Measurements from ENCODE around the gene APRT. TPM values are rescaled to one million over a fixed set of nuclear protein-coding genes. Genes with fewer than 3 reads are reported as not detected.

The APRT gene
- total and polyA plus RNA-seq, 9 of the 15 experiments (the other 6 are each of a cell fraction or from before 2014, with no cell fraction given) = 41.7 to 409 (median 146) TPM

DNA sequence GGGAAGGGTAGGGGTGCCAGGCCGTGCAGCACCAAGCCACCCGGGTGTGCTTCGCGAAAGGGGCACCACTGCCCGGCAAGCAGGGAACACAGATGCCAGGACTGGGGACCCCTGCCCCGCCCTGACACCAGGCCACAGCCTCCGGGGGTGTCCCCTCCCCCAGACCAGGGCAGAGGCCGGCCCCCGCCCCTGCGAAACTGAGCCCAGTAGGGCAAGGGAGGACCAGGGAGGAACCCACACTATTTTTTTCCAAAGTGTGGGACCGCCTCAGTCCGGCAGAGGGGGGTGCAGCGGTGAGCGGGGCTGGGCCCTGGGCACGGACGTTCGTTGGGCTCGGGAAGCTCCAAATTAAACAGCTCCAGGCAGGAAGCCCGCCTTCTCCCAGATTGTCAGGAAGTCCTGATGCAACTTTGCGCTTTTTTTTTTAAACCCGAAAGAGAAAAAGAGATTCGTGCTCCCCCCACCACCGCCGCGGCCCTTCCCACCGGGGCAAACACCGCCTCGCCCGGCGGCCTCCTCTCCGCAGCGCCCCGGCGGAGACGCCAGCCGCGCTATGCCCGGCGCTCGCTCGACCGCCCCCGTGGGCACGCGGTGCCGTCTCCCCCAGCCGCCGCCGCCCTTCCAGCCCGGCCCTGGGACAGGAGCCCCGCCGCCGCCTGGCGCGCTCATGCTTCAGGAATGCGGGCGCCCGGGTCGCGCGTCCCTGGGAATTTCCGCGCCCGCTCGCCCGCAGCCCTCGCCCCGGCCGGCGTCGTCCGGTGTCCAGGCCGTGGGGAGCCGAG lies 27.5 kb downstream of the APRT start (continued):
- TF ChIP-seq GATAD2A (IDR thresholded peaks at IDR 0.05) (peak; percentile 46; the same call in 1 of the 2 replicates), CXXC5 (CRISPR knock-in tag; IDR thresholded peaks at IDR 0.05) (peak; percentile 12), ZNF212 (CRISPR knock-in tag; IDR thresholded peaks at IDR 0.05) (0 out of 2 replicates have a peak, but pooled peaks have one; percentile 33), HDAC2 (IDR thresholded peaks at IDR 0.05) (no peak), POLR2A (conservative IDR thresholded peaks at IDR 0.05) (no peak; the same call in 1 of the 2 replicates), ZNF263 (CRISPR knock-in tag; IDR thresholded peaks at IDR 0.05; ENCODE audit: borderline replicate concordance) (peak; percentile 81), CLOCK (CRISPR knock-in tag; IDR thresholded peaks at IDR 0.05; ENCODE audit: borderline replicate concordance) (no peak), MAZ (CRISPR knock-in tag; conservative IDR thresholded peaks at IDR 0.05 in 1 of 2, IDR thresholded peaks at IDR 0.05 in 1 of 2) (peak in 1 of 2 experiments; percentile 76; a peak in 3 of 4 replicates), XRCC3 (IDR thresholded peaks at IDR 0.05) (no peak), TBL1XR1 (IDR thresholded peaks at IDR 0.05; ENCODE audit: low read length in 2 of 2) (no peak; a peak in 1 of 4 replicates), PURB (CRISPR knock-in tag; IDR thresholded peaks at IDR 0.05; ENCODE audit: low read depth) (no peak), ZNF436 (CRISPR knock-in tag; IDR thresholded peaks at IDR 0.05) (no peak), PRDM10 (IDR thresholded peaks at IDR 0.05; ENCODE audit: partially characterized antibody) (peak; percentile 73)
- TF ChIP-seq, protein P1, sequence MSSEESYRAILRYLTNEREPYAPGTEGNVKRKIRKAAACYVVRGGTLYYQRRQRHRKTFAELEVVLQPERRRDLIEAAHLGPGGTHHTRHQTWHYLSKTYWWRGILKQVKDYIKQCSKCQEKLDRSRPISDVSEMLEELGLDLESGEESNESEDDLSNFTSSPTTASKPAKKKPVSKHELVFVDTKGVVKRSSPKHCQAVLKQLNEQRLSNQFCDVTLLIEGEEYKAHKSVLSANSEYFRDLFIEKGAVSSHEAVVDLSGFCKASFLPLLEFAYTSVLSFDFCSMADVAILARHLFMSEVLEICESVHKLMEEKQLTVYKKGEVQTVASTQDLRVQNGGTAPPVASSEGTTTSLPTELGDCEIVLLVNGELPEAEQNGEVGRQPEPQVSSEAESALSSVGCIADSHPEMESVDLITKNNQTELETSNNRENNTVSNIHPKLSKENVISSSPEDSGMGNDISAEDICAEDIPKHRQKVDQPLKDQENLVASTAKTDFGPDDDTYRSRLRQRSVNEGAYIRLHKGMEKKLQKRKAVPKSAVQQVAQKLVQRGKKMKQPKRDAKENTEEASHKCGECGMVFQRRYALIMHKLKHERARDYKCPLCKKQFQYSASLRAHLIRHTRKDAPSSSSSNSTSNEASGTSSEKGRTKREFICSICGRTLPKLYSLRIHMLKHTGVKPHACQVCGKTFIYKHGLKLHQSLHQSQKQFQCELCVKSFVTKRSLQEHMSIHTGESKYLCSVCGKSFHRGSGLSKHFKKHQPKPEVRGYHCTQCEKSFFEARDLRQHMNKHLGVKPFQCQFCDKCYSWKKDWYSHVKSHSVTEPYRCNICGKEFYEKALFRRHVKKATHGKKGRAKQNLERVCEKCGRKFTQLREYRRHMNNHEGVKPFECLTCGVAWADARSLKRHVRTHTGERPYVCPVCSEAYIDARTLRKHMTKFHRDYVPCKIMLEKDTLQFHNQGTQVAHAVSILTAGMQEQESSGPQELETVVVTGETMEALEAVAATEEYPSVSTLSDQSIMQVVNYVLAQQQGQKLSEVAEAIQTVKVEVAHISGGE (CRISPR knock-in tag; IDR thresholded peaks at IDR 0.05) = peak in 1 of 3 experiments; percentile 72; a peak in 2 of 6 replicates
- TF ChIP-seq, protein P2, sequence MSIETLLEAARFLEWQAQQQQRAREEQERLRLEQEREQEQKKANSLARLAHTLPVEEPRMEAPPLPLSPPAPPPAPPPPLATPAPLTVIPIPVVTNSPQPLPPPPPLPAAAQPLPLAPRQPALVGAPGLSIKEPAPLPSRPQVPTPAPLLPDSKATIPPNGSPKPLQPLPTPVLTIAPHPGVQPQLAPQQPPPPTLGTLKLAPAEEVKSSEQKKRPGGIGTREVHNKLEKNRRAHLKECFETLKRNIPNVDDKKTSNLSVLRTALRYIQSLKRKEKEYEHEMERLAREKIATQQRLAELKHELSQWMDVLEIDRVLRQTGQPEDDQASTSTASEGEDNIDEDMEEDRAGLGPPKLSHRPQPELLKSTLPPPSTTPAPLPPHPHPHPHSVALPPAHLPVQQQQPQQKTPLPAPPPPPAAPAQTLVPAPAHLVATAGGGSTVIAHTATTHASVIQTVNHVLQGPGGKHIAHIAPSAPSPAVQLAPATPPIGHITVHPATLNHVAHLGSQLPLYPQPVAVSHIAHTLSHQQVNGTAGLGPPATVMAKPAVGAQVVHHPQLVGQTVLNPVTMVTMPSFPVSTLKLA (conservative IDR thresholded peaks at IDR 0.05) = peak; percentile 41 to 59; a peak in 1 of 4 replicates
